ENCODE measurements around the gene C10orf105. TPM values are rescaled to one million over a fixed set of nuclear protein-coding genes. Genes with fewer than 3 reads are reported as not detected.

Gene C10orf105
- 0.06 TPM in 1 of 2 replicates, not detected in the other for total RNA-seq

GRCh38 chr10:71719464-71720201, at the start of gene C10orf105:
Gene C10orf105 (minus strand): TSS chr10:71719778. CDS start chr10:71716337, 3,441 bp downstream.

Other genes starting within 250 kb of the C10orf105 start
- gene VSIR, start 53.7 kb upstream of the C10orf105 start, total RNA-seq = 9.2 and 11.9 TPM in 2 replicates
- gene PSAP, start 131.5 kb upstream of the C10orf105 start, total RNA-seq = 1,503 and 1,504 TPM in 2 replicates
- gene CHST3, start 244.6 kb upstream of the C10orf105 start, total RNA-seq = 12.8 and 13.4 TPM in 2 replicates

Data from cardiac ventricle fibroblast (primary cell).